Measurements from ENCODE around the gene MED23. TPM values are rescaled to one million over a fixed set of nuclear protein-coding genes. Genes with fewer than 3 reads are reported as not detected.

The MED23 gene
- polyA plus RNA-seq, 6 donors from 2014 or later: 10.1 to 22.5 (median 13.6) TPM

DNA sequence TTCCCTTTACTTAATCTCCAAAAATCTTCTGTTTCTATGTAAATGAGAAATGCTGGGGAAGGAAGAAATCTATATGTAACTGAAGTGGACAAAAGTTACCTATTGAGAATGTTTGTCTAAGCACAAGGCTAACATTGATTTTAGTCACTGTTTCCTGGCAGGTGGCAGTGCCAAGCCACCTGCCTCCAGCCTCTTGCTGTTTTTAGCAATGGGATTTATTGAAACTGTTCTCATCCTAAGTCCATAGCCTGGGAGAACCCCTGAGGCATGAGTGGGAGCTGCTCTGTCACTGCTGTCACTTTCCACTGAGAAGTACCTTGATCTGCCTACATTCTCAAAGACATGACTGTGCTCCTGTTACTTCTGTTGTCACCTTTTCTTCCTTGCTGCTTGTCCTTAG, 23.7 kb upstream of the MED23 start:
- no peak overlapping the region for H3K4me3 Mint-ChIP-seq
- ATAC-seq (ENCODE audit: low read depth in 2 of 2): no peak
- no peaks in the 10 kb centered on the region for H3K9me3 Mint-ChIP-seq
- H3K4me1 Mint-ChIP-seq: peaks cover 0 to 11% (median 5%) of the 10 kb centered on the region in 3 donors
- H3K27me3 Mint-ChIP-seq: no peaks in the 10 kb centered on the region
- H3K27ac Mint-ChIP-seq: no peak overlapping the region
- H3K36me3 Mint-ChIP-seq: no peaks in the 10 kb centered on the region
- no peak for DNase-seq

DNA sequence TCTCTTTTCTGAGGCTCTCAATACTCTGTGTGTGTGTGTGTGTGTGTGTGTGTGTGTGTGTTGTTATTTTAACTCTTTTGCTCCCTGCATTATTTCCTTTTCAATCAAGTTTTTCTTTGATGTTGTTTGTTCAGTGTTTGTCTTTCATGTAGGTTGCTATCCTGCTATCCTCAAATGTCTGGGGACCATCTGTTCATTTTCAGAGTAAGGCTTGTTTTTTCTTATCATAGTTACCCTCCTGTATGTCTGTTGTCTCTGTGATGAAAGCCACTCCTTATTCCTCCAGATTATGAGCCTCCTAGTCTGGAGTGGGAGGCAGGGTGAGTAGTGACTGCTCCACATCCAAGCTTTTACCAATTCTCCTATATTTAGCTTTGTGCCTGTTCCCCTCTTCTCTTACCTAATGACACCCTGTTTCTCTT, 18.2 kb upstream of the MED23 start:
- DNase-seq (no peak), ATAC-seq (ENCODE audit: low read depth in 2 of 2) (no peak)
- no peaks in the 10 kb centered on the region for H3K27me3 Mint-ChIP-seq
- peaks cover 0 to 5% (median 1%) of the 10 kb centered on the region in 3 donors for H3K4me1 Mint-ChIP-seq
- H3K4me3 Mint-ChIP-seq: no peak overlapping the region
- no peaks in the 10 kb centered on the region for H3K9me3 Mint-ChIP-seq
- H3K27ac Mint-ChIP-seq: no peak overlapping the region
- no peaks in the 10 kb centered on the region for H3K36me3 Mint-ChIP-seq

DNA sequence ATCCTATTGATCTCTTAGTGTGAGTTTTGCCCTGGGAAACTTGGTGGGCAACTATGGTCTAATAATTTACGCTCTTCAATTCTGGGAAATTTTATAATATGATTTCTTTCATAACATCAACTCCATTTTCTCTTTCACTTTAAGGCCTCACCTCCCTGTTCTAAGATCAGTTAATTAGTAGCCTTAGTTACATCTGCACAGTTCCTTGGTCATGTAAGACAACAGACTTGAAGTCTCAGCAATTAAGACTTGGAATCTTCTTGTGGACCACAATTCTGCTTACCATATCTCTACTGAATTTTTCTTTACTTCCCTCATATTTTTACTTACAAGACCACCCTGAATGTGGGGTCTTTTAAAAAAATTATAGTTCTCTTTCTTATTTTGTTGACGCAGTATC, 17.8 kb upstream of the MED23 start:
- no peak for ATAC-seq (ENCODE audit: low read depth in 2 of 2)
- H3K27me3 Mint-ChIP-seq: no peaks in the 10 kb centered on the region
- no peak overlapping the region for H3K27ac Mint-ChIP-seq
- H3K4me3 Mint-ChIP-seq: no peak overlapping the region
- H3K36me3 Mint-ChIP-seq: no peaks in the 10 kb centered on the region
- H3K4me1 Mint-ChIP-seq: peaks cover 0 to 6% (median 1%) of the 10 kb centered on the region in 3 donors
- H3K9me3 Mint-ChIP-seq: no peaks in the 10 kb centered on the region
- DNase-seq: no peak

DNA sequence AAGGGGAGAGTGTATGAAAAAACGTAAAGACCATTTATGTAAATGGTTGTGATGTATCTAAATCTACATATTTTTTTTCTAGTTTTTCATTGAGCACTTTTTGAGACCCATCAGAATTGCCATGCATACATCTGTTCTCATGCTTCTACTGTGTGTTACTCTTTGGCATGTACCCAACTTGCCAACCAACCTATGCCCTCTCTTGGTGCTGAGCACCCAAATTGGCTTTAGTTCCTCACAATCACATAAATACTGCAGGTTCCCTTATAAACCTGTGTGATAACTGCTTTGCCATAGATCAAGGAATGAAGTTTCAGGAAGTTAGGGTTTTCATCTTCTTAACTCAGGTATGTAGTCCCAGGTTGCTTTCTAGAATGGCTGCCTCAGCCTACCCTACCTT, 16.9 kb upstream of the MED23 start:
- H3K4me1 Mint-ChIP-seq: peaks cover 4 to 7% (median 6%) of the 10 kb centered on the region in 3 donors
- H3K4me3 Mint-ChIP-seq: no peak overlapping the region
- no peaks in the 10 kb centered on the region for H3K36me3 Mint-ChIP-seq
- H3K27me3 Mint-ChIP-seq: no peaks in the 10 kb centered on the region
- ATAC-seq (ENCODE audit: low read depth in 2 of 2): no peak
- DNase-seq: no peak
- no peaks in the 10 kb centered on the region for H3K9me3 Mint-ChIP-seq
- H3K27ac Mint-ChIP-seq: no peak overlapping the region

DNA sequence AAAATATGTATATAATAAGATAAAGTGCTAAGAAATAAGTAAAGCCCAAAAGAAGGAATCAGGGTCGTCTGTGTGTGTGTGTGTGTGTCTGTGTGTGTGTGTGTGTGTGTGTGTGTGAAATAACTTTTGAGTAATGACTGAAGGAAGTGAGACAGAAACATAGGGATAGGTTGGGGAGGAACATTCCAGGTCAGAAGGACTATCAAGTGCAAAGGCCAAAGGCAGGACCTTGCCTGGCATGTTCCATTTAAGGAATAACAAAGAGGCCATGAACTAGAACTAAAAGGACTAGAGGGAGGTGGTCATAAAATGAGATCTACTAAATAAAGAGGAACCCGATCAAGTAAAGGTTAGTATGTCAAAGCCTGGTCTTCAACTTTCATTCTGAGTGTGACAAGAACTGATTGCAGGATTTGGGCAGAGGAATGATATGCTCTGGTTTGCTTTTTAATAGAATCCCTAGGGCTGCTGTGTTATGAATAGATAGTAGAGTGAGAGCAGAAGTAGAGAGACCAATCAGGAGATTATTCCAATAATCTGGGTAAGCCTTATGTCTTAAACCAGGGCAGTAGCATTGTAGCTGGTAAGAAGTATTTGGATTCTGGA, 15.9 kb upstream of the MED23 start:
- no peak overlapping the region for H3K27ac Mint-ChIP-seq
- DNase-seq: no peak
- H3K36me3 Mint-ChIP-seq: no peaks in the 10 kb centered on the region
- no peaks in the 10 kb centered on the region for H3K9me3 Mint-ChIP-seq
- peaks cover 4 to 7% (median 6%) of the 10 kb centered on the region in 3 donors for H3K4me1 Mint-ChIP-seq
- no peak overlapping the region for H3K4me3 Mint-ChIP-seq
- no peak for ATAC-seq (ENCODE audit: low read depth in 2 of 2)
- H3K27me3 Mint-ChIP-seq: no peaks in the 10 kb centered on the region

DNA sequence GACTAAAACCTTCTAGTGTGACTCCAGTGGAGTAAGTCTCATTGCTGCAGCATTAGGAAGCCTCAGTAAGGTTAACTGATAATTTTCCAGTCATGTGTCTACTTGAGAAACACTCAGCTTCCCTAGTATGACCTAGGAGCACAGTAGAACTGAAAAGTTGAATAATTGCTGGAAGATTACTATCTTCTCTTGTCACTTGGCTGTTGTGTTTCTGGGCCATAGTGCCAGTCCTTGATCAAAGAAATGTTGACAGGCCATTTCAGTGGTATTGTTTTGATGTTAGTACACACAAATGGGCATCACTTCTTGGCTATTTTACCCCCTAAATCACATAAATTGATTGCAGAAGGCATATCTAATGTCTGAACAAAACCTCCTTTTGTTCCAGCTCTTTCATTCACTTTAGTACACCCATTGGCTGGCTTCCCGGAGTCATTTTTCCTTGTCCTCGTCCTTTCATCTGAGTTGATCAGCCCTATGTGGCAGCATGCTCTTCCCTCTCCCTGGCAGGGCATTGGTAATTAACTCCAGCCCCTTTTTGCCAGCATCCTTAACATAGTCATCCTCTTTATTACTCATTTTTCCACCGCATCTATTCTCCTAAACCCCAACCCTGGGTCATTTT, 15.1 kb upstream of the MED23 start:
- H3K9me3 Mint-ChIP-seq: no peaks in the 10 kb centered on the region
- no peak overlapping the region for H3K4me3 Mint-ChIP-seq
- no peak for DNase-seq
- no peak for ATAC-seq (ENCODE audit: low read depth in 2 of 2)
- peaks cover 4 to 8% (median 6%) of the 10 kb centered on the region in 3 donors for H3K4me1 Mint-ChIP-seq
- H3K27me3 Mint-ChIP-seq: no peaks in the 10 kb centered on the region
- H3K27ac Mint-ChIP-seq: no peak overlapping the region
- no peaks in the 10 kb centered on the region for H3K36me3 Mint-ChIP-seq

DNA sequence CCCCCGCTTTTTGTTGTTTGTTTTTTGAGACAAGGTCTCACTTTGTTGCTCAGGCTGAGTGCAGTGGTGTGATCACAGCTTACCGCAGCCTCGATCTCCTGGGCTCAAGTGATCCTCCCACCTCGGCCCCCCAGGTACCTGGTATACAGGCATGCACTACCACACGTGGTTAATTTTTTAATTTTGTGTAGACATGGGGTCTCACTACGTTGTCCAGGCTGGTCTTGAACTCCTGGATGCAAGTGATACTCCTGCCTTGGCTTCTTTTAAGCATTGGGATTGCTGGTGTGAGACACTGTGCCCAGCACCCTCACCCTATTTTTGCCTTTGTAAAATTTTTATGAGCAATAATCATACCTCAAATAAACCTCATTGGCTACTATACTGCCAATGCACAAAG, 14.5 kb upstream of the MED23 start:
- H3K36me3 Mint-ChIP-seq: no peaks in the 10 kb centered on the region
- no peaks in the 10 kb centered on the region for H3K9me3 Mint-ChIP-seq
- H3K27ac Mint-ChIP-seq: no peak overlapping the region
- ATAC-seq (ENCODE audit: low read depth in 2 of 2) (no peak), DNase-seq (no peak)
- peaks cover 4 to 11% (median 6%) of the 10 kb centered on the region in 3 donors for H3K4me1 Mint-ChIP-seq
- no peak overlapping the region for H3K4me3 Mint-ChIP-seq
- H3K27me3 Mint-ChIP-seq: no peaks in the 10 kb centered on the region

DNA sequence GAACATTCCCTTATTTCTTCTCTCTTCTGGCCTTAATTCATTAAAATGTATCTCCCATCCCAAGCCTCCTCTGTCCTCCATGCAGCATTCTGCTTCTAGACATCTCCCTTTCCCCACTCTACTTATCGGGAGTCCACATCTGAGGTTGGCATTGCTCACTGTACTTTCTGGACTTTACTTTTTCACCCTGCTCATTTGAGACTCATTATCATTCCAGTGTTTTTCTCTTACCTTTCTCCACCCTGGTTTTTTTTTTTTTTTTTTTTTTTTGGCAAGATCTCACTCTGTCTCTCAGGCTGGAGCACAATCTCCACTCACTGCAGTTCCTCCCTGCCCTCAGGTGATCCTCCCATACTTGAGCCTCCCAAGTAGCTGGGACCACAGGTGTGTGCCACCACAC, 13.5 kb upstream of the MED23 start:
- no peaks in the 10 kb centered on the region for H3K27me3 Mint-ChIP-seq
- peak overlapping the region in 1 of 6 donors; percentile 63 for H3K27ac Mint-ChIP-seq
- H3K9me3 Mint-ChIP-seq: no peaks in the 10 kb centered on the region
- peaks cover 4 to 11% (median 6%) of the 10 kb centered on the region in 3 donors for H3K4me1 Mint-ChIP-seq
- no peaks in the 10 kb centered on the region for H3K36me3 Mint-ChIP-seq
- DNase-seq: no peak
- no peak for ATAC-seq (ENCODE audit: low read depth in 2 of 2)
- peak overlapping the region in 1 of 8 donors; percentile 22 for H3K4me3 Mint-ChIP-seq

DNA sequence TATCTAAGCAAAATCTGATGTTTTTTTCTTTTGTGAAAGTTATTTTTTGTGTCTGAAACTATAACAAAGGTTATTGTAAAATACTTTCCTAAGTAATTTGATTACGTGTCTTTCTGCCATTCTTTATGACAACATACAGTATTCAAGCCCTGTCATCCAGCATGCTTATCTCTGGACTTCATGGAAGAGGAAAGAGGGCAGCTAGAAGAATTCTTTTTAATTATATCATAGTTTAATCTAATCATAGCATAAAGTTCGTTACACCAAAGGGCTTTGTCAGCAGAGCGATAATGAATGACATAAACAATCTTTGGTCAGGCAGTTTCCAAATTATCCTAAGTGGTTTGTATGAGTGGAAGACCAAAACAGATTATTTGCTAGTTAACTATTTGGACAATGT, 12.5 kb upstream of the MED23 start:
- no peaks in the 10 kb centered on the region for H3K9me3 Mint-ChIP-seq
- no peaks in the 10 kb centered on the region for H3K27me3 Mint-ChIP-seq
- H3K4me1 Mint-ChIP-seq: peaks cover 13 to 20% (median 14%) of the 10 kb centered on the region in 3 donors
- no peak overlapping the region for H3K4me3 Mint-ChIP-seq
- H3K36me3 Mint-ChIP-seq: no peaks in the 10 kb centered on the region
- DNase-seq (no peak), ATAC-seq (ENCODE audit: low read depth in 2 of 2) (no peak)
- no peak overlapping the region for H3K27ac Mint-ChIP-seq

DNA sequence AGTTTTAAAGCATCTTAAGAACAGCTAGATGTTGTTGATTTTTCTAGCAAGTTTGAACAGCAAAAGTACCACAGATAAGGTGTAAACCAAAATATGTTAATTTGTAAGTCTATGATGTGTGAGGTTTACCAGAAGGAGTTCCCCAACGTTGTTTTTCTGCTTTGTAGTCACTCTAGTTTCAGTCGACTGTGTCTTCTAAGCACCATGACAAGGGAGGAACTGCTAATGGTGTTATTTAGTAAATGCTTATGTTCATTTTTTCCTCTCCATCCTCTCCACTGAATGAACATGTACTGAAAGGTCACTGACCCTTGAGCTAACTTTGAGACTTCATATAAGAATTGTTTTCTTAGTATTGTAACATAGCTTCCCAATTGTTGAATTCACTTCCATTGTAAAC, 12.1 kb upstream of the MED23 start:
- peaks cover 17 to 24% (median 19%) of the 10 kb centered on the region in 3 donors for H3K4me1 Mint-ChIP-seq
- H3K36me3 Mint-ChIP-seq: no peaks in the 10 kb centered on the region
- peak overlapping the region in 2 of 6 donors; percentile 37 to 65 for H3K27ac Mint-ChIP-seq
- H3K27me3 Mint-ChIP-seq: no peaks in the 10 kb centered on the region
- no peaks in the 10 kb centered on the region for H3K9me3 Mint-ChIP-seq
- no peak overlapping the region for H3K4me3 Mint-ChIP-seq
- peak; percentile 84 to 87 for ATAC-seq (ENCODE audit: low read depth in 2 of 2)
- peak; percentile 15 for DNase-seq

DNA sequence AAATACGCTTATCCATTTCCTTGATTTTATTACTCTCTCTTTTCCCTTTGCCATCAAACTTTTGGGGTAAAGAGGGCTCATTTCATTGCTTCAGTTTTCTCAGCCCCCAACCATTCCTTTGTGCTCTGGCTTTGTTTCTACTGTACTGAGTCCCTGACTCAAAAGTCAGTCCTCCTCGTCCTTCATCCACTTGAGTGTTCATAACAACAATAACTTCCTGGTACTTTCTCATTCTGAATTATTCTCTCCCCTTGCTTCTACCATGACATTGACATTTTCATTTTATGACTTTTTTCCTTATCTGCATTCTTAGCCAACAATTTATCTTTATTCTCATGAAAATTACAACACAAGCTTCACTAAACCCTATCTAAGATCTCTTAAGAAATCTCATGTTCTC, 10.0 kb upstream of the MED23 start:
- Mint-ChIP-seq H3K9me3 (no peaks in the 10 kb centered on the region), H3K4me1 (peaks cover 20 to 26% (median 23%) of the 10 kb centered on the region in 3 donors), H3K4me3 (no peak overlapping the region), H3K36me3 (no peaks in the 10 kb centered on the region), H3K27me3 (no peaks in the 10 kb centered on the region), H3K27ac (peak overlapping the region in 1 of 6 donors; percentile 95)
- ATAC-seq (ENCODE audit: low read depth in 2 of 2): no peak
- DNase-seq: no peak

DNA sequence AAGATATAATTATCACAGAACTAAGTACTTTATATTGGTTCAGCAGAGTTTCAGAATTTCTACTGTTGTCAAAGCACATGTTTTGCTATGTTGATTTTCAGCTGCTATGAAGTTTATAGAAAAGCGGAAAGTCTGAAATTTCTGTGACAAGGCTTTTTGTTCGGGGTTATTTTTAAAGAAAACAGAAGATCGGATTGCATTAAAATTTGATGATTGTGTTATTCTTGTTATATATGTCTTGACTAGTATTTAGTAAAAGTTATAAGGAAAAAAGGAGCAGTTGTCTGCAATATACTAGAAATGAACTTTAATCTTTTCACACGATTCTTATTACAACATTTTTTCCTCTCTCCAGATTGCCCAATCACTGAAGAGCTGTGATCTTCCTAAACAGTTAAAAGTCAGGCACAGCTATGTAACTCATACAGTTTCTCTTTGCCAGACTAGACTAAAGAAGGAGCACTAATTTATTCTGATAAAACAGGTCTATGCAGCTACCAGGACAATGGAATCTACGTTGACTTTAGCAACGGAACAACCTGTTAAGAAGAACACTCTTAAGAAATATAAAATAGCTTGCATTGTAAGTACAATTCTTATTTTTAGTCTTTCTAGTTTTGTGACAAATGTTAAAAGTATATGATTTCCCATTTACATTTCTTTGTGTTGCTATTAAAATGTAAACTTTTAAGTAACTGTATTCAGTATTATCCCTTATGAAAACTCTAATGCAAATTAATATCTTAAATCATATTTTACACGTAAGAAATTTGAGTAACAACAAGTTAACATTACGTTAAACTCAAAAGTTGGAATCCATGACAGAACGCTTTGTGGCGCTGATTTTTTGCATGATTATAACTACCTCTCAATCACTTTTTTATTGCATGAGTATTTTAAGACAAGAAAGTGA, 9.1 kb upstream of the MED23 start, which contains the start of gene ENPP3:
ENPP3 (plus strand) TSS at position 423 of the 913 bp plus-strand sequence; CDS start at position 506, 83 bp downstream.
- ATAC-seq (ENCODE audit: low read depth in 2 of 2) (no peak), DNase-seq (no peak)
- H3K27ac Mint-ChIP-seq: peak within 1 kb of the TSS in 2 of 6 donors; percentile 93 to 95
- peaks cover 20 to 26% (median 23%) of the 10 kb centered on the region in 3 donors for H3K4me1 Mint-ChIP-seq
- H3K9me3 Mint-ChIP-seq: no peaks in the 10 kb centered on the region
- H3K4me3 Mint-ChIP-seq: peak within 1 kb of the TSS in 1 of 8 donors; percentile 34
- no peaks in the 10 kb centered on the region for H3K27me3 Mint-ChIP-seq
- H3K36me3 Mint-ChIP-seq: no peaks in the 10 kb centered on the region
